ENCODE results near the gene PI4KB.

DNA sequence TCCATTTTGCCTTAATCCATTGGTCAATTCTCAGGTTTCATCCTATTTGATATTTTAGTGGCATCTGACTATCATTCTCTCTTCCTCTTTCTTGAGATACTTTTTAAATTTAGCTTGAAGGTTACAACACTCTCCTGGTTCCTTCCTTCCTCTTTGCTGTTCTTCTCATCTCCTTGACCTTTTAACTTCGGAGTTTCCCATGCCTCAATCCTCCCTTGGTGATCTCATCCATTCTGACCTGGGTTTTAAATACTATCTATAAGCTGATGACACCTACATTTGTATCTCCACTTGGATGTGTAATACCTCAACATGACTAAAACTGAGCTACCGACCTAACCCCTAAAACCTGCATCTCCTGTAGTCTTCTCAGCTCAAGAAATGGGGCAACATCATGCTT lies 50.0 kb downstream of the PI4KB start:
- TF ChIP-seq, protein P1, sequence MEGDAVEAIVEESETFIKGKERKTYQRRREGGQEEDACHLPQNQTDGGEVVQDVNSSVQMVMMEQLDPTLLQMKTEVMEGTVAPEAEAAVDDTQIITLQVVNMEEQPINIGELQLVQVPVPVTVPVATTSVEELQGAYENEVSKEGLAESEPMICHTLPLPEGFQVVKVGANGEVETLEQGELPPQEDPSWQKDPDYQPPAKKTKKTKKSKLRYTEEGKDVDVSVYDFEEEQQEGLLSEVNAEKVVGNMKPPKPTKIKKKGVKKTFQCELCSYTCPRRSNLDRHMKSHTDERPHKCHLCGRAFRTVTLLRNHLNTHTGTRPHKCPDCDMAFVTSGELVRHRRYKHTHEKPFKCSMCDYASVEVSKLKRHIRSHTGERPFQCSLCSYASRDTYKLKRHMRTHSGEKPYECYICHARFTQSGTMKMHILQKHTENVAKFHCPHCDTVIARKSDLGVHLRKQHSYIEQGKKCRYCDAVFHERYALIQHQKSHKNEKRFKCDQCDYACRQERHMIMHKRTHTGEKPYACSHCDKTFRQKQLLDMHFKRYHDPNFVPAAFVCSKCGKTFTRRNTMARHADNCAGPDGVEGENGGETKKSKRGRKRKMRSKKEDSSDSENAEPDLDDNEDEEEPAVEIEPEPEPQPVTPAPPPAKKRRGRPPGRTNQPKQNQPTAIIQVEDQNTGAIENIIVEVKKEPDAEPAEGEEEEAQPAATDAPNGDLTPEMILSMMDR (IDR thresholded peaks at IDR 0.05): no peak
- no peak for TF ChIP-seq POLR2A (IDR thresholded peaks at IDR 0.05)
- TF ChIP-seq EP300 (IDR thresholded peaks at IDR 0.05): no peak
